ENCODE measurements around the gene RNF144A. TPM values are rescaled to one million over a fixed set of nuclear protein-coding genes. Genes with fewer than 3 reads are reported as not detected.

Gene RNF144A
- polyA plus RNA-seq, 1 experiment = 0.12 TPM

DNA sequence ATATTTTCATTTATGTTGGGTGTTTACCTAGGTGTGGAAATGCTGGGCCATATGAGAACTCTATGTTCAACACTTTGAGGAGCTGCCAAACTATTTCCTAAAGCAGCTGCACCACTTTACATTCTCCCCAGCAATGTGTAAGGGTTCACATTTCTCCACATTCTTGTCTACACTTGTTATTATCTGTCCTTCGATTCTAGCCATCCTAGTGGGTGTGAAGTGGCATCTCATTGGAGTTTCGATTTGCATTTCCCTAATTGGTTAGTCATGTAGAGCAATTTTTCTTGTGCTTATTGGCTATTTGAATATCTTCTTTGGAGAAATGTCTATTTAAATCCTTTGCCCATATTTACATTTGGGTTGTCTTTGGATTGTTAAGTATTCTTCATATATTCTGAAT is 21.9 kb downstream of the RNF144A start:
- ChIA-PET CTCF (no interaction called here), POLR2A (no interaction called here)
- Histone ChIP-seq H3K4me3 (ENCODE audit: low read depth, low read length) (no peak overlapping the region), H3K36me3 (ENCODE audit: control insufficient read depth, insufficient read depth, low read length) (no peaks in the 10 kb centered on the region), H3K27me3 (ENCODE audit: control insufficient read depth, insufficient read depth, low read length) (peaks cover 3% of the 10 kb centered on the region)
- TF ChIP-seq, protein P1, sequence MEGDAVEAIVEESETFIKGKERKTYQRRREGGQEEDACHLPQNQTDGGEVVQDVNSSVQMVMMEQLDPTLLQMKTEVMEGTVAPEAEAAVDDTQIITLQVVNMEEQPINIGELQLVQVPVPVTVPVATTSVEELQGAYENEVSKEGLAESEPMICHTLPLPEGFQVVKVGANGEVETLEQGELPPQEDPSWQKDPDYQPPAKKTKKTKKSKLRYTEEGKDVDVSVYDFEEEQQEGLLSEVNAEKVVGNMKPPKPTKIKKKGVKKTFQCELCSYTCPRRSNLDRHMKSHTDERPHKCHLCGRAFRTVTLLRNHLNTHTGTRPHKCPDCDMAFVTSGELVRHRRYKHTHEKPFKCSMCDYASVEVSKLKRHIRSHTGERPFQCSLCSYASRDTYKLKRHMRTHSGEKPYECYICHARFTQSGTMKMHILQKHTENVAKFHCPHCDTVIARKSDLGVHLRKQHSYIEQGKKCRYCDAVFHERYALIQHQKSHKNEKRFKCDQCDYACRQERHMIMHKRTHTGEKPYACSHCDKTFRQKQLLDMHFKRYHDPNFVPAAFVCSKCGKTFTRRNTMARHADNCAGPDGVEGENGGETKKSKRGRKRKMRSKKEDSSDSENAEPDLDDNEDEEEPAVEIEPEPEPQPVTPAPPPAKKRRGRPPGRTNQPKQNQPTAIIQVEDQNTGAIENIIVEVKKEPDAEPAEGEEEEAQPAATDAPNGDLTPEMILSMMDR (IDR thresholded peaks at IDR 0.05; ENCODE audit: insufficient read depth, low read depth, low read length) = no peak
- no peak for DNase-seq (ENCODE audit: low read depth)

DNA sequence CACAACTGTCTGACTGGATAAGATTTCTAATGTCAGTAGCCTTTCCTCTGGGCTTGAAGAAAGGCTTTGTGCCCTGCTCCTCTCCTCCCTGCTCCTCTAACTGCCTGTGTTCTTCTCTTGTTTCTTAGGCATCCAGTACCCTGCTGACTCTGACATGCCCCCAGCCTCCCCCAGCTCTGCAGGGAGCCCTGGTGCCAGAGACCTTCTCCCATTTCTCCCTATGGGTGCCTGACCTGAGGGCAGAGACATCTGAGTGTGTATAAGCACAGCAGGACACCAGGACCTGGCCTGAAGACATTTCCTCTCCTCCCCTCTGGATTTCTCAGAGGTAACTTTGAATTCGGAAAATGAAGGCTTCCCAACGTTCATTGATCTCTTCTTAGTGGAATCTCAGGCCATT is 23.6 kb downstream of the RNF144A start:
- TF ChIP-seq, protein P1 (IDR thresholded peaks at IDR 0.05; ENCODE audit: insufficient read depth, low read depth, low read length) = no peak
- no peak for DNase-seq (ENCODE audit: low read depth)
- no peaks in the 10 kb centered on the region for H3K36me3 ChIP-seq (ENCODE audit: control insufficient read depth, insufficient read depth, low read length)
- CTCF ChIA-PET = interaction anchor here (0.7 kb wide), 1 partner anchor 11 kb away, joined by 6 read pairs; no protein-coding TSS in a partner anchor
- H3K4me3 ChIP-seq (ENCODE audit: low read depth, low read length) = no peak overlapping the region
- POLR2A ChIA-PET = no interaction called here
- peaks cover 1% of the 10 kb centered on the region; the same call in 1 of the 2 replicates for H3K27me3 ChIP-seq (ENCODE audit: control insufficient read depth, insufficient read depth, low read length)

DNA sequence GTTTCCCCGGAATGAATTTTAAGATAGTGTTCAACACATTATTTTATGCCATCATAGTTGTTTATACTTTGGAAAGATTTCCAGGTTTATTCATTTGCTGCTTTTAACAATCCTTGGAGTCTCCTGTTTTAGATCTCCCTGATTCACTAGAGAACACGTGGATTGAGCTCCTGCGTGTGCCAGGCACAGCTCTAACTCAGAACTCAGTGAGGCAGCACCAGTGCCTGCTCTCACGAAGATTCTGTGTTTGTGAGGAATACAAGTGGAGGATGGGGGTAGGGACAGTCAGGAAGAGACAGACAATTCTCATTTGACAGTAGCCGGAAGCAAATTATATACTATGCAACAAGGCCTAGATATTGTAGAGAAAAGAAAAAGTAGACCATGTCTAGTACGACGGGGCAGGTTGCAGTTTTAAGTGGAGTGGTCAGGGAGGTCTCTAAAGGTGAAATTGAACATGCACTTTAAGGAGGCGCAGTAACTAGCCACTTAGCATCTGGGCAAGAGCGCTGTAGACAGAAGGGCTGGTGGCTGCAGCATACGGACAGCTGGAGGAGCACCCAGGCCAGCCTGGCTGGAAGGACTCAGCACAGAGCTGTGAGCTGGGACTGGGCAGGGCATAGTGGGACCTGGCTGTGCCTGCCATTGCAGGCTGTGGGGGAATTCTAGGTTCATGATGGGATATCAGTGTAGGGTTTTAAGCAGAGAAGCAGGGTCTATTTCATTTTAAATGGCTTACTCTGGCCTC is 24.3 kb downstream of the RNF144A start:
- Histone ChIP-seq H3K4me3 (ENCODE audit: low read depth, low read length) (no peak overlapping the region), H3K27me3 (ENCODE audit: control insufficient read depth, insufficient read depth, low read length) (peaks cover 1% of the 10 kb centered on the region; the same call in 1 of the 2 replicates), H3K36me3 (ENCODE audit: control insufficient read depth, insufficient read depth, low read length) (no peaks in the 10 kb centered on the region)
- ChIA-PET POLR2A (no interaction called here), CTCF (no interaction called here)
- TF ChIP-seq, protein P1 (IDR thresholded peaks at IDR 0.05; ENCODE audit: insufficient read depth, low read depth, low read length) = no peak
- no peak for DNase-seq (ENCODE audit: low read depth)

DNA sequence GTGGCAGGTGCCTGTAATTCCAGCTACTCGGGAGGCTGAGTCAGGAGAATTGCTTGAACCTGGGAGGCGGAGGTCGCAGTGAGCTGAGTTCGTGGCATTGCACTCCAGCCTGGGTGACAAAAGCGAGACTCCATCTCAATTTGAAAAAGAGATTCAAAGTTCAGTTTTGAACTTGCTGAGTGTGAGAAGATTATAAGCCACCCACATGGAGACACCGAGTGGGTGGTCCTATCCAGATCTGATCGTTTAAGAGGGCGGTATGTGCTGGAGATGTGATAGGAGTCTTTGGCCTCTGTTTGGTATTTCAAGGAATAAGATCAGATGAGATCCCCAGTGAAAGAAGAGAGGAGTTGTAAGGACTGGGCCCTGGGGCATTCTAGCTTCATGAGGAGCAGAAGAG is 25.6 kb downstream of the RNF144A start:
- DNase-seq (ENCODE audit: low read depth) = no peak
- POLR2A ChIA-PET = no interaction called here
- CTCF ChIA-PET = no interaction called here
- Histone ChIP-seq H3K4me3 (ENCODE audit: low read depth, low read length) (no peak overlapping the region), H3K36me3 (ENCODE audit: control insufficient read depth, insufficient read depth, low read length) (no peaks in the 10 kb centered on the region), H3K27me3 (ENCODE audit: control insufficient read depth, insufficient read depth, low read length) (peaks cover 1% of the 10 kb centered on the region; the same call in 1 of the 2 replicates)
- TF ChIP-seq, protein P1 (IDR thresholded peaks at IDR 0.05; ENCODE audit: insufficient read depth, low read depth, low read length) = no peak

DNA sequence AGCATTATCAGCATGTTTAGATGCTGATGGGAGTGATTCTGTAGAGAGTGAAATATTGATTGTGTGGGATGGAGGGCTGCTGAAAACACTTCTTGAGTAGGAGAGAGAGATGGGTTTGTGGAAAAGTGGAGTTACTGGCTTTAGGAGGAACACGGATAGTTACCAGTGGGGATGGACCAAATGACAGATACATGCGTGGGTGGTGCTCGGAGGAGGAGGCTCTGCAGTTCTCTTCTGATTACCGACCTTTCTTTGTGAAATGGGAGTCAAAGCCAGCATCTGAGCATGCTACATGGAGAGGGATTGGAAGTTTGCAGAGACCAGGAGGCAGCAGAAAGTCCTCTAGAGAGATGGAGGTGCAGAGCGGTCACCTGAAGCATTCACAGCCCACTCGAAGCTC is 26.3 kb downstream of the RNF144A start:
- POLR2A ChIA-PET = no interaction called here
- H3K36me3 ChIP-seq (ENCODE audit: control insufficient read depth, insufficient read depth, low read length) = no peaks in the 10 kb centered on the region
- TF ChIP-seq, protein P1 (IDR thresholded peaks at IDR 0.05; ENCODE audit: insufficient read depth, low read depth, low read length) = no peak
- no peak for DNase-seq (ENCODE audit: low read depth)
- H3K27me3 ChIP-seq (ENCODE audit: control insufficient read depth, insufficient read depth, low read length) = peaks cover 5% of the 10 kb centered on the region
- no peak overlapping the region for H3K4me3 ChIP-seq (ENCODE audit: low read depth, low read length)
- CTCF ChIA-PET = no interaction called here

All from BJ (cell line).